Smooth muscle cell (in vitro differentiated cells): Measurements from ENCODE around the gene ZNF254. TPM values are rescaled to one million over a fixed set of nuclear protein-coding genes. Genes with fewer than 3 reads are reported as not detected.

Source experiments
- DNase-seq: peaks from one replicate; lab custom pipeline; 2025; ENCODE audit not compliant: unreplicated experiment; lab: John Stamatoyannopoulos, UW
- H2AFZ ChIP-seq: fragments of 200-600 bp; sonication (generic); 2 replicates; pipeline ENCODE4 v1.6.0; 2016; ENCODE audit warnings: antibody characterized with exemption, low read depth, mild to moderate bottlenecking
- H3F3A ChIP-seq: fragments of 200-600 bp; sonication (generic); 2 replicates; pipeline ENCODE4 v1.6.0; 2017; ENCODE audit warnings: antibody characterized with exemption, low read depth
- H3K27ac ChIP-seq: fragments of 200-600 bp; sonication (generic); 2 replicates; pipeline ENCODE4 v1.5.1; 2016; ENCODE audit warnings: low read depth, mild to moderate bottlenecking
- H3K27me3 ChIP-seq: fragments of 200-600 bp; sonication (generic); 2 replicates; pipeline ENCODE4 v1.6.1; 2016; ENCODE audit warnings: low read depth, mild to moderate bottlenecking
- H3K36me3 ChIP-seq: fragments of 200-600 bp; sonication (generic); 2 replicates; pipeline ENCODE4 v1.5.1; 2016; ENCODE audit warnings: low read depth
- H3K4me1 ChIP-seq: fragments of 200-600 bp; sonication (generic); 2 replicates; pipeline ENCODE4 v1.5.1; 2016; ENCODE audit warnings: low read depth
- H3K4me2 ChIP-seq: fragments of 200-600 bp; sonication (generic); 2 replicates; pipeline ENCODE4 v1.6.0; 2016; ENCODE audit warnings: mild to moderate bottlenecking
- H3K4me3 ChIP-seq: fragments of 200-600 bp; sonication (generic); 2 replicates; pipeline ENCODE4 v1.5.1; 2016; ENCODE audit warnings: mild to moderate bottlenecking
- H3K79me2 ChIP-seq: fragments of 200-600 bp; sonication (generic); 2 replicates; pipeline ENCODE4 v1.6.0; 2016; ENCODE audit warnings: low read depth, mild to moderate bottlenecking
- H3K9ac ChIP-seq: fragments of 200-600 bp; sonication (generic); 2 replicates; pipeline ENCODE4 v1.6.0; 2016; ENCODE audit warnings: low read depth
- H3K9me3 ChIP-seq: fragments of 200-600 bp; sonication (generic); replicated peaks from 2 replicates; pipeline ENCODE4 v1.5.1; 2016; ENCODE audit warnings: low read depth
- H4K20me1 ChIP-seq: fragments of 200-600 bp; sonication (generic); 2 replicates; pipeline ENCODE4 v1.6.0; 2016; ENCODE audit warnings: low read depth
- CTCF ChIP-seq: fragments of 200-600 bp; sonication (generic); IDR thresholded peaks from 2 replicates; pipeline ENCODE4 v1.5.1; 2017; ENCODE audit warnings: borderline replicate concordance, mild to moderate bottlenecking, antibody characterized with exemption; ENCODE audit not compliant: insufficient read depth, poor library complexity, severe bottlenecking
- WGBS: methylation state at CpG from one replicate; pipeline ENCODE4 v1.1.7; 2016; ENCODE audit warnings: low lambda C conversion rate; 5-methylcytosine and 5-hydroxymethylcytosine counted together
- polyA plus RNA-seq: library from polyadenylated mRNA; unstranded; fragments of >200 nt; fragmentation: Nextera tagmentation; extraction: Ambion mirVana; gene quantifications from 2 replicates; pipeline ENCODE4 v1.2.1, GENCODE V29; 2016
- total RNA-seq: library from RNA; depleted of rRNA; stranded (reverse); fragments of >200 nt; gene quantifications from 2 replicates; pipeline ENCODE4 v1.2.3, GENCODE V29; 2014

ZNF254 gene
- total and polyA plus RNA-seq, 2 experiments from 2014 or later: 4.6 to 23.5 TPM

DNA sequence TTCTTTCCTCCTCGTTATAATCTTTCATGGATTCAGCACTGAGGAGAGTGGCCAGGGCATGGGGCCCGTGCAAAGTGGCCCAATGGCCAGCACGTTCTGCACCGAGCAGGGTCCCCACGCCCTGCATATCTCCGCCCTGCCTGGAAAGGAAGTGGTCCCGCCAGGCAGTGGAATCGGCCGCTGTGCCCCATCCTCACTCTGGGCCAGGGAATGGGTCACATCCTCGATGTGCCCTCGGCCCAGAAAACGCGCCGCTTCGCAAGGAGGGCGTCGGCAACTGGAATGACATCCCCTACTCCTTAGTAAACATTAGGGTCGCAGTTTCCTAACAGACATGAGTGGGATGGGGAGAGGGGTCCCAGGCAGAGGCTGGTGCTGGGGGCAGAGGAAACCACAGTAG is 90.7 kb downstream of the ZNF254 start:
- H3K9me3 ChIP-seq: no peaks in the 10 kb centered on the region
- WGBS: 89% methylated on average over 18 of the region's 18 CpGs

GRCh38 chr19:24178207-24178606 is 91.2 kb downstream of the ZNF254 start:
- H3K9ac ChIP-seq: no peak overlapping the region
- H3K4me1 ChIP-seq: no peaks in the 10 kb centered on the region
- H3K4me2 ChIP-seq: no peak overlapping the region
- TF ChIP-seq CTCF: no peak
- DNase-seq: no peak
- H3K9me3 ChIP-seq: no peaks in the 10 kb centered on the region
- H3F3A ChIP-seq: no peaks in the 10 kb centered on the region
- no peaks in the 10 kb centered on the region for H3K36me3 ChIP-seq
- no peak overlapping the region for H2AFZ ChIP-seq
- 94% methylated on average over 17 of the region's 17 CpGs for WGBS
- no peak overlapping the region for H3K4me3 ChIP-seq
- H3K27ac ChIP-seq: no peak overlapping the region
- no peaks in the 10 kb centered on the region for H3K27me3 ChIP-seq
- H4K20me1 ChIP-seq: no peaks in the 10 kb centered on the region
- no peaks in the 10 kb centered on the region for H3K79me2 ChIP-seq

More for the DNA sequence above, 90.7 kb downstream of the ZNF254 start:
- Histone ChIP-seq H3K36me3 (no peaks in the 10 kb centered on the region), H3K4me3 (no peak overlapping the region), H3K4me1 (no peaks in the 10 kb centered on the region), H4K20me1 (no peaks in the 10 kb centered on the region), H3K9ac (no peak overlapping the region), H3K27me3 (no peaks in the 10 kb centered on the region), H3F3A (no peaks in the 10 kb centered on the region), H3K27ac (no peak overlapping the region), H3K4me2 (no peak overlapping the region), H2AFZ (no peak overlapping the region), H3K79me2 (no peaks in the 10 kb centered on the region)
- TF ChIP-seq CTCF: no peak
- DNase-seq: no peak

Other genes with a start within 250 kb of the ZNF254 start
- gene ZNF726, start 172.3 kb upstream of the ZNF254 start, total RNA-seq: not detected in 2 replicates
- not detected in 2 replicates for gene ZNF726, start 172.3 kb upstream of the ZNF254 start, polyA plus RNA-seq